ENCODE measurements around the gene PTPRD. TPM values are rescaled to one million over a fixed set of nuclear protein-coding genes. Genes with fewer than 3 reads are reported as not detected.

Gene PTPRD
- total and polyA plus RNA-seq, 2 of the 4 experiments (the other 2 are of a cell fraction), result 0.07 to 0.18 TPM

GRCh38 chr9:9522406-9522805 is 1090.4 kb downstream of the PTPRD start:
- H3K4ac ChIP-seq (ENCODE audit: low read depth, low read length), result no peak overlapping the region
- H2BK5ac ChIP-seq (ENCODE audit: low read depth, low read length, poor library complexity, severe bottlenecking), result no peak overlapping the region
- H3K4me1 ChIP-seq (ENCODE audit: control insufficient read depth, insufficient read depth, low read length), result no peaks in the 10 kb centered on the region
- H4K8ac ChIP-seq (ENCODE audit: low read depth in 2 of 2, low read length in 2 of 2), result no peak overlapping the region
- H3K14ac ChIP-seq (replicated peaks; ENCODE audit: low read depth, low read length), result no peak overlapping the region
- H3K9me1 ChIP-seq (ENCODE audit: insufficient read depth, low read length), result no peaks in the 10 kb centered on the region
- no peak overlapping the region for H4K5ac ChIP-seq (ENCODE audit: low read depth, low read length)
- intact Hi-C loops (cut with micrococcal nuclease) (no loop called here), dilution Hi-C loops (cut with HindIII; ENCODE audit: low sequenced_read_pairs, unreplicated experiment) (no loop called here), in situ Hi-C loops (cut with MboI; ENCODE audit: low sequenced_read_pairs) (no loop called here)
- POLR2A ChIA-PET (ENCODE audit: unreplicated experiment), result no interaction called here
- no peak overlapping the region for H3K27ac ChIP-seq (ENCODE audit: insufficient read depth, low read length)
- no peak overlapping the region for H3K4me3 ChIP-seq (ENCODE audit: insufficient read depth, low read depth, low read length)
- no peak overlapping the region for H3K18ac ChIP-seq (ENCODE audit: low read depth, low read length)
- no peak overlapping the region for H4K91ac ChIP-seq (ENCODE audit: insufficient read depth, low read depth, low read length)
- BruUV-seq (replicated peaks), result no TSS peak
- no peaks in the 10 kb centered on the region for H3K27me3 ChIP-seq (ENCODE audit: control insufficient read depth, insufficient read depth, low read length)
- no peaks in the 10 kb centered on the region for H4K20me1 ChIP-seq (ENCODE audit: insufficient read depth, low read length)
- no peaks in the 10 kb centered on the region for H3K79me1 ChIP-seq (ENCODE audit: low read depth in 1 of 2, low read length in 2 of 2)
- CTCF ChIA-PET, result no interaction called here
- H3K4me2 ChIP-seq (ENCODE audit: low read depth, low read length), result no peak overlapping the region
- no peak overlapping the region for H2AFZ ChIP-seq (replicated peaks; ENCODE audit: low read length, poor library complexity)
- no peak overlapping the region for H2AK9ac ChIP-seq (replicated peaks; ENCODE audit: low read depth, low read length, poor library complexity)
- H3K9me3 ChIP-seq (ENCODE audit: control insufficient read depth, insufficient read depth, low read length), result no peaks in the 10 kb centered on the region
- H3K36me3 ChIP-seq (ENCODE audit: control insufficient read depth, insufficient read depth, low read length), result no peaks in the 10 kb centered on the region
- H3K23ac ChIP-seq (ENCODE audit: low read depth, low read length), result no peak overlapping the region
- no peak overlapping the region for H2BK20ac ChIP-seq (ENCODE audit: low read depth, low read length)
- no peak overlapping the region for H3K9ac ChIP-seq (ENCODE audit: low read depth, low read length)
- no peak for ATAC-seq (ENCODE audit: low read depth)
- H3K56ac ChIP-seq (ENCODE audit: extremely low read depth, insufficient read depth, low read length), result no peak overlapping the region
- no peak overlapping the region for H2BK120ac ChIP-seq (ENCODE audit: low read depth, low read length)
- TF ChIP-seq NFE2L2 (IDR thresholded peaks at IDR 0.05; ENCODE audit: low read depth, low read length) (no peak), FOS (IDR thresholded peaks at IDR 0.05; ENCODE audit: low read depth, low read length) (no peak), CEBPB (IDR thresholded peaks at IDR 0.05; ENCODE audit: low read depth, low read length) (no peak), USF2 (IDR thresholded peaks at IDR 0.05; ENCODE audit: low read depth, low read length) (no peak), POLR2A (IDR thresholded peaks at IDR 0.05; ENCODE audit: low read depth, low read length) (no peak), RFX5 (IDR thresholded peaks at IDR 0.05; ENCODE audit: low read depth, low read length) (no peak), RCOR1 (IDR thresholded peaks at IDR 0.05; ENCODE audit: insufficient replicate concordance, low read length) (no peak), MAZ (IDR thresholded peaks at IDR 0.05; ENCODE audit: borderline replicate concordance, low read depth, low read length) (no peak), MAFK (IDR thresholded peaks at IDR 0.05; ENCODE audit: low read depth, low read length) (no peak), BHLHE40 (IDR thresholded peaks at IDR 0.05; ENCODE audit: low read depth, low read length) (no peak)
- TF ChIP-seq, protein P1, sequence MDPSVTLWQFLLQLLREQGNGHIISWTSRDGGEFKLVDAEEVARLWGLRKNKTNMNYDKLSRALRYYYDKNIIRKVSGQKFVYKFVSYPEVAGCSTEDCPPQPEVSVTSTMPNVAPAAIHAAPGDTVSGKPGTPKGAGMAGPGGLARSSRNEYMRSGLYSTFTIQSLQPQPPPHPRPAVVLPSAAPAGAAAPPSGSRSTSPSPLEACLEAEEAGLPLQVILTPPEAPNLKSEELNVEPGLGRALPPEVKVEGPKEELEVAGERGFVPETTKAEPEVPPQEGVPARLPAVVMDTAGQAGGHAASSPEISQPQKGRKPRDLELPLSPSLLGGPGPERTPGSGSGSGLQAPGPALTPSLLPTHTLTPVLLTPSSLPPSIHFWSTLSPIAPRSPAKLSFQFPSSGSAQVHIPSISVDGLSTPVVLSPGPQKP (IDR thresholded peaks at IDR 0.05; ENCODE audit: borderline replicate concordance, low read depth, low read length), result no peak
- no peak overlapping the region for H2BK15ac ChIP-seq (ENCODE audit: low read depth, low read length)
- H2AK5ac ChIP-seq (ENCODE audit: low read depth, low read length), result no peak overlapping the region
- DNase-seq, result no peak
- WGBS, 2 experiments (ENCODE audit: extremely low coverage in 2 of 2, insufficient read length in 1 of 2), result no CpG with 5 or more reads among the region's 1 CpG
